ENCODE data around the gene ADGRL3.

The ADGRL3 gene
- total RNA-seq = 0 to 0.14 reads per million in 2 donors

GRCh38 chr4:61200187-61200915 lies at the start of gene ADGRL3:
Gene ADGRL3 (plus strand): TSS chr4:61200326.
- no peak for DNase-seq

- DNase-seq = no peak
Observed at GRCh38 chr4:61152433-61152832, 47.7 kb upstream of the ADGRL3 start.

- DNase-seq = no peak
Observed at GRCh38 chr4:61160478-61160877, 39.6 kb upstream of the ADGRL3 start.

GRCh38 chr4:61162116-61162515 lies 38.0 kb upstream of the ADGRL3 start:
- no peak for DNase-seq

GRCh38 chr4:61173799-61174198 lies 26.3 kb upstream of the ADGRL3 start:
- DNase-seq = no peak

GRCh38 chr4:61175495-61175894 lies 24.6 kb upstream of the ADGRL3 start:
- no peak for DNase-seq

GRCh38 chr4:61177367-61177766 lies 22.8 kb upstream of the ADGRL3 start:
- no peak for DNase-seq

GRCh38 chr4:61180405-61180804 lies 19.7 kb upstream of the ADGRL3 start:
- no peak for DNase-seq

- no peak for DNase-seq
Observed at GRCh38 chr4:61182915-61183314, 17.2 kb upstream of the ADGRL3 start.

- DNase-seq = no peak
Observed at GRCh38 chr4:61185288-61185687, 14.8 kb upstream of the ADGRL3 start.

- no peak for DNase-seq
Observed at GRCh38 chr4:61192392-61192791, 7.7 kb upstream of the ADGRL3 start.

- DNase-seq = no peak
Observed at GRCh38 chr4:61193863-61194262, 6.3 kb upstream of the ADGRL3 start.

GRCh38 chr4:61194571-61194970 lies 5.6 kb upstream of the ADGRL3 start:
- no peak for DNase-seq

- no peak for DNase-seq
Observed at GRCh38 chr4:61195101-61195500, 5.0 kb upstream of the ADGRL3 start.

GRCh38 chr4:61198686-61199085 lies 1.4 kb upstream of the ADGRL3 start:
- no peak for DNase-seq

- DNase-seq = no peak
Observed at GRCh38 chr4:61199873-61200186, 296 bp upstream of the ADGRL3 start.

GRCh38 chr4:61200916-61201526 lies 895 bp downstream of the ADGRL3 start:
- DNase-seq = no peak

GRCh38 chr4:61201561-61201960 lies 1.4 kb downstream of the ADGRL3 start:
- DNase-seq = no peak

GRCh38 chr4:61201961-61202637 lies 2.0 kb downstream of the ADGRL3 start:
- no peak for DNase-seq

- no peak for DNase-seq
Observed at GRCh38 chr4:61202638-61203435, 2.7 kb downstream of the ADGRL3 start.

GRCh38 chr4:61203436-61203790 lies 3.3 kb downstream of the ADGRL3 start:
- no peak for DNase-seq

GRCh38 chr4:61204353-61205060 lies 4.4 kb downstream of the ADGRL3 start:
- DNase-seq = no peak

GRCh38 chr4:61205066-61205465 lies 4.9 kb downstream of the ADGRL3 start:
- DNase-seq = no peak

Measured in T-helper 9 cell (primary cell).